COLO668 (cell line): Measurements from ENCODE around the gene LYPD5.
"Not testable (repeated sequence)": the region's sequence is repeated elsewhere in the genome, so short reads cannot be mapped to it uniquely, and the experiment has no call there.

Experiments used
- DNase-seq: peaks from one replicate; lab custom pipeline; 2025; ENCODE audit not compliant: unreplicated experiment; lab: John Stamatoyannopoulos, UW

LYPD5 gene

DNA sequence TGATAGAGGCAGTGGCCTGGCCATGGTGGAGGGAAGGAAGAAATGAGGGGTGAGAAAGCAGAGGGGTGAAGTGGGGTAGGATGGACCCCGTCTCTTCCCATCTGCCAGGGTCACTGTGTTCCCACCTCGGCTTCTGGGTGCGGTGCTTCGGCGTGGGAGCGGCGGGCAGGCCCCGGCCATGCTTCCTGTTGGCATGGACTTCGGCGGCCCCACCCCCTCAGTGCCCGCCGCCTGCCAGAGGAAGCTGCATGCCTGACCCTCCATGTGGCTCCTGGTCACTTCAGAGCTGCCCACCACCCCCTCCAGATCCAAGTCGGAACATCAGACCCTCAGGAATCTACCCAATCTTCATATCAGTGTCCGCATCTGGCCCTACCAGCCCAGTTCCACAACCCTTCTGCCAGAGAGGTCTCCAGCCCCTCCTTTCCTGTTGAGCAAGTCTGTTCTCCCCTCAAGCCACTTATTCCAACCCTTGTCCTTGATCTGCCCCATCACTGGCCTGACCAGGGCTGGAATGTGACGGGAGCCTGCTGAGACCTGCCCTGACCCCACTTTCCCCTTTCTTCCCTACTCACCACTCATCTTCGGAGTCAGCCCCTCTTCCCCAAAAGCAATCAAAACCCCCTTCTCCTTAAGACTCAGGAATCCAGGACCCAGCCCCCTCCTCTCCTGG is 23.0 kb downstream of the LYPD5 start:
- DNase-seq = no peak

DNA sequence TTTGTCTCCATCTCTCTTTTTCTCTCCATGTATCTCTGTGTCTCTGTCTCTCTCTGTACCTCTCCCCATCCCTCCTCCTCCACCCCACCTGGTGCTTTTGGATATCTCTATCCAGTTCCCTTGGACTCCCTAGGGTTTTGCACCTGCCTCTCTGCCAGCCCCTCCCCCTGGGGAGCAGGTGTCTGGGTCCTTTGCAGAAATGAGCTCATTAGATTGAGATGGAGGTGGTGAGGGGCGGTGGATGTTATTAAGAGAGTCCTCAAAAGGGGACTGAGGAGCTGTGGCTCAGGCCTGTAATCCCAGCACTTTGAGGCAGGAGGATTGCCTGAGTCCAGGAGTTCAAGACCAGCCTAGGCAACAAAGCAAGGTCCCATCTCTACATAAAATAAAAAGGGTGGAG is 23.6 kb downstream of the LYPD5 start:
- DNase-seq = peak; percentile 74

- no peak for DNase-seq
Observed at GRCh38 chr19:43777163-43777695, 25.0 kb downstream of the LYPD5 start.

DNA sequence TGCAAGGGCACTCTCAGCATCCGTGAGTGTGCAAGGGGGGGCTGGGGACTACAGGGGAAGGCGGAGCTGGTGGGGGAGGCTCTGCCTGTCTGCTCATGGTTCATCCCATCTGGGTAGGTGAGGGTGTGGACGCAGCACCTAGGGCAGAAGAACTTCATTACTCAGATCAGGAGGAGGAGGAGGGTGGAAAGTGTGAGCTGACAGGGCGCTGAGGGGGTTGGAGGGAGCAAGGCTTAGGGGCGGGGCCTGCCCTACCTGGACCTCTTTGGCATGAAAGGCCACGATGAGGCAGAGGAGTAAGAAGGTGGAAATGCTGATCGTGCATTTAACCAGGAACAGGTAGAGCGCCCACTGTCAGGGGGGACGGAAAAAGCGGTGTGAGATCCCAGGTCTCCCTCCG is 26.0 kb downstream of the LYPD5 start:
- DNase-seq = no peak

DNA sequence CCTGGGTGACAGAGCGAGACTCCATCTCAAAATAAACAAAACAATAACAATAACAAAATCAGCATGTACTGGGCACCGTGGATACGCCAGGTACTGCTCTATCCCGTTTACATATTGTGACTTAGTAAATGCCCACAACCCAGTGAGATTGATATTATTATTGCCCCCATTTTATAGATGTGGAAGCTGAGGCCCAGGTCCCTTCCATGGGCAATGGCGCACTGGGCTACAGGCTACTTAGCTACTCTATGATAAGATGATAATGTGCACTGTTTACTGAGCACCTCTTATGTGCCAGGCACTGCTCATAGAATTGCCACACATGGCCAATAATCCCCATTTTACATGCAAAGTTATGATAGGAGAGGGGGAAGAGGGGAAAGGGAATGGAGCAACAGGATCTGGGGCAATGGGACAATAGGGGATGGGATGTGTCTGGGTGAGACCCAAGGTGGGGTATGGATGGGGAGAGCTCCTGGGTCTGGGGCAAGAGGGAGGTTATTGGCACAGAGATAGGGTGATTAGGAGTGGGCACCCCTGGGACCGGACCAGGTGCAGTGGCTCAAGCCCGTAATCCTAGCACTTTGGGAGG is 26.9 kb downstream of the LYPD5 start:
- no peak for DNase-seq

DNA sequence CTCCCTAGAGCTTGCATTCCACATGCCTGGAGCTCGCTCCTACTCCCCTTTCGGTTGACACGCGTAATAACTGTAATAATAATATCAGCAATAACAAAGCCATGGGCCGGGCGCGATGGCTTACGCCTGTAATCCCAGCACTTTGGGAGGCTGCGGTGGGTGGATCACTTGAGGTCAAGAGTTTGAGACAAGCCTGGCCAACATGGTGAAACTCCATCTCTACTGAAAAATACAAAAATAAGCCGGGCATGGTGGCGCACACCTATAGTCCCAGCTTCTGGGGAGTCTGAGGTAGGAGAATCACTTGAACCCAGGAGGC is 27.3 kb downstream of the LYPD5 start:
- not testable (repeated sequence) for DNase-seq

DNA sequence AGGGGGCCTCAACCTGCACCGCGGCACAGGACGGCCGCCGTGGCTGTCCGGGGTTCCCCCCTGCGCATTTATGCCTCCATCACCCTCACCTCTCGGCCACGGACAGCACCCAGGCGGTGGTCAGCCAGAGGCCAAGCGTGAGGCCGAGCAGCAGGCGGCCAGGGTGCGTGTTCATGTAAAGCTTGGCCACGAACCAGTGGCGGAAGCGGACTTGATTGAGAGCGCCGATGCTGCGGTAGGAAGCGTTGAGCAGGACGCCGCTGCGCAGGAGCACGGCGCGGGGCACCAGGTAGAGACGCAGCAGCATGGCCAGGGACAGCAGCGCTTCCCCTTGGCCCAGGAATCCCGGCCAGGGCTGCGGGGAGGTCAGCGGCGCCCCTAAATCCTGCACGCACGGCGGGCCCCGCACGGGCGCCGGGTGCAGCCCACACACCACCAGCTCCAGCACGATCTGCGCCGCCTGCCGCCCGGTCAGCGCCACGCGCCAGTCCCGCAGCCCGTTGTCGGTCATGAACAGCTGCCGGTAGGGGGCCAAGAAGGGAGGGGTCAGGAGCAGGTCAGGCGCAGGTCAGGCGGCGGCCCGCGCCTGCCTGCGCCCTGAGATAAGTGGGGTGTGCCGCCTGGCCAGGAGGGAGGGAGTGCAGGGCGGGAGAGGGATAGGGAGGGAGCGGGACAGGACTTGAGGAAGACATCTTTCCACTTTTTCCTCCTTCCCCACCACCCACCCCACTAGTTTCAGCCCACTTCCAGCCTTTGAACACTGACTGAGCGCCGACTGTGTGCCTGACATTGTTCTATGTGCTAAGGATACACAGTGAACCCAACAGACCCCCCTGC is 27.9 kb downstream of the LYPD5 start:
- peak; percentile 56 for DNase-seq

DNA sequence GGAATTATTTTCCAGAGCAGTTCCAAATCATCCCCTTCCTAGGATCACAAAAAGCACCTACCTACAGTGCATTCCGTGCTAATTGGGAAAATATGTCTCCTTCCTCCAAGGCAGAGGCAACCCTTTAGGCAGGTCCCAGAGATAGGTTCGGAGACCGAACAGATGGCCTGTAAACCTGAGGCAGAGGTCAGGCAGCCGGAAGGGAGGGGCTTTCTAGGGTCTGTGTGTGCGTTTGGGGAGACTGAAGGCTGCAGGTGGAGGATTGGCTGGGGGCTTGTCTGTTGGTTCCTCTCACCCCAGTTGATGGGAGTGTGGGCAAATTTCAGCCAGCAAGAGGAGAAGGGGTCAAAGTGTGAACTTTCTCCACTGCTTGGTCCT is 28.5 kb downstream of the LYPD5 start:
- no peak for DNase-seq

- DNase-seq = no peak
Observed at GRCh38 chr19:43769256-43769655, 33.0 kb downstream of the LYPD5 start.

- DNase-seq = no peak
Observed at GRCh38 chr19:43768273-43769050, 33.8 kb downstream of the LYPD5 start.

DNA sequence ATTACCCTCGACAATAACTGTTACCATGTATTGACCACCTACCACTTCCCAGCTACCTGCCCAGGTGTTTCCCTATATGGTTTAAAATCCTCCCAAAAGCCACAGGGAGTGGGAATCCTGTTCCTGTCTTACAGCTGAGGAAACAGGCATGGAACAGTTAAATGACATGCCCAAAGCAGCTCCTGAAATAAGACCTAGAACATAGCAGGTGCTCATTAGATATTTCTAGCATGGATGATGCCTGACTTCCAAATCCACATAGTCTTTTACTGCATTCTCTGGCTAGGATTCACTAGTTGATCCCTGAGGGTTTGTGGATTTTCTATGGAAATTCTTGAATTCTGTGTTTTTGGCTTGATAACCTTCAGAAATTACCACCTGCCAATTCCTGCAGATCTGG is 34.4 kb downstream of the LYPD5 start:
- no peak for DNase-seq

DNA sequence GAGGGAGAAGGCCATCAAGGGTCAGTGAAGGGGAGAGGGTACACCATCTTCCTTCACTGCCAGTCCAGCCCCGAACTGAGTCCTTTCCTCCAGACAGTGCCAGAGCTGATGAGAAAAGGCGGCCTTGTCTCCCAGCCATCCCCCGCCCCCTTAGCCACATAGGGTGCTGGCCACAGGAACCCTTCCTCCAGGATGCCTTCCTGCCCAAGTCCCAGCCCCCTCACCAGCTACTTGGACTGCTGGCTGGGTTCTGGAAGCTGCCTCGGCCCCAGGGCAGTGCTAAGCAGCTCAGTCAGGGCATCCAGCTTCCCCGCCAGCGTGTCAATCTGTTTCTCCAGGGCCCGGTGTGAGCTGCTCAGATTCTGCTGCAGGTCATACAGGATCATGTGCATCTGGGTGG is 34.9 kb downstream of the LYPD5 start:
- DNase-seq = no peak

DNA sequence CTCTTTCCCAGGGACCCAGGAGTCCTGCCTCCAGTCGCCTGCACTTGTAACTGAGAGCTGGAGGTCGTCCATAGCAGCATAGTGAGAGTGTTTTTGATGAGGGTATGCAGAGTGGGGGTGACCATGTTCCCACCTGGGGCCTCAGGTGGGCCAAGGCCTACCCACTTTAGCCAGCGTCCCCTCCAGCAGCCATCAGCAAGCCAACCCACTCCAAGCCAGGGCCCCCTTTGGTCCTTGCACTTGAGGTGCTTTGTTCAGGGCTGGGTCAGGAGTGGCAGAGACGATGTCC is 35.5 kb downstream of the LYPD5 start:
- DNase-seq = no peak

GRCh38 chr19:43765109-43765876 is 37.0 kb downstream of the LYPD5 start:
- no peak for DNase-seq

DNA sequence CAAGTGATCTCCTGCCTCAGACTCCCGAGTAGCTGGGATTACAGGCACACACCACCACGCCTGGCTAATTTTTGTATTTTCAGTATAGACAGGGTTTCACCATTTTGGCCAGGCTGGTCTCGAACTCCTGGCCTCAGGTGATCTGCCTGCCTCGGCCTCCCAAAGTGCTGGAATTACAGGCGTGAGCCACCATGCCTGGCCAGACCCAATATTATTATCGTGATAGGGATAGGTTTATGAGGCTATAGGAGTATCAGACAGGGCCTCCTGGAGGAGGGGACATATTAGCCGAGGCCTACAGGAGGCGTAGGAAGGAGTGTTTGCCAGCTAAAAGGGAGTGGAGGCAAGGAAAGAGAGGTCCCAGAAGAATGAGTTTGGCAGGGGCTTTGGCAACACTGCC is 37.6 kb downstream of the LYPD5 start:
- not testable (repeated sequence) for DNase-seq

DNA sequence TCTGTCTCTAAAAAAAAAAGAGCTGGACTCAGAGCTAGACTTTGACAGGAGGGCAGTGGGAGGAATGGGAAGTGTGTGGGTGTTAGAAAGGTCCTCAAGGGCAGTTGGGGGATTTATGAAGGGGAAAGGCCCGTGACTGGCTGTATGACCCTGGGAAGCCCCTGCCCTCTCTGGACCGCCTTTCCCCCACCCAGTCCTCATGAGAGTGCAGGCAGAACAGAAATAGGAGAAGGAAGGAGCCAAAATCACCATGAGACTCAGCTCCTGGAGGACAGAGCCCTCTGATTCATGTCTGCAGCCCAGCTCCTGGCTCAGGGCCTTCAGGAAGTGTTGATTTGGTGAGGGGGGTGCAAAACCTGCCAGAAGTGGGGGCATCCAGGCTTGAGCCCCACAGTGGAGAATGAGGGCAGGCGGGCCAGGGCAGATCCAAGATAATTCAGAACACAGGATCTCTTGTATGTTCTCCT is 38.7 kb downstream of the LYPD5 start:
- no peak for DNase-seq

- no peak for DNase-seq
Observed at GRCh38 chr19:43762814-43763213, 39.4 kb downstream of the LYPD5 start.

DNA sequence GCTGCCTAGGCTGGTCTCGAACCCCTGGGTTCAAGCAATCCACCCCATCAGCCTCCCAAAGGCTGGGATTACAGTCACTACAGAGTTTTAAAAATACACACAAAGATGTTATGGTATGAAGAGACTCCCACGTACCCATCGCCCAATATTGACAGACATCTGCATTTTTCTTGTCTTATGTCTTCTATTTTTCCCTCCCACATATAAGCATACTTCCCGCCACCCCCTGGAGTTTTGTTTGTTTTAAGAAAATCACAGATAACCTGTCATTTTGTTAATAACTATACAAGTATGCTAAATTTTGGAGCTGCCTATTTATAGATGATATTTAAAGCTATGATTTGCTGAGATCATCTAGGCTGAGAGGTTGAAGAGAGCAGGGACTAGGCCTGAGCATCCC is 41.3 kb downstream of the LYPD5 start:
- no peak for DNase-seq

GRCh38 chr19:43759515-43759914 is 42.7 kb downstream of the LYPD5 start:
- DNase-seq = no peak

- peak; percentile 86 for DNase-seq
Observed at GRCh38 chr19:43755256-43755801, 46.9 kb downstream of the LYPD5 start.
